Measurements from ENCODE around the gene RPN2.

The RPN2 gene

DNA sequence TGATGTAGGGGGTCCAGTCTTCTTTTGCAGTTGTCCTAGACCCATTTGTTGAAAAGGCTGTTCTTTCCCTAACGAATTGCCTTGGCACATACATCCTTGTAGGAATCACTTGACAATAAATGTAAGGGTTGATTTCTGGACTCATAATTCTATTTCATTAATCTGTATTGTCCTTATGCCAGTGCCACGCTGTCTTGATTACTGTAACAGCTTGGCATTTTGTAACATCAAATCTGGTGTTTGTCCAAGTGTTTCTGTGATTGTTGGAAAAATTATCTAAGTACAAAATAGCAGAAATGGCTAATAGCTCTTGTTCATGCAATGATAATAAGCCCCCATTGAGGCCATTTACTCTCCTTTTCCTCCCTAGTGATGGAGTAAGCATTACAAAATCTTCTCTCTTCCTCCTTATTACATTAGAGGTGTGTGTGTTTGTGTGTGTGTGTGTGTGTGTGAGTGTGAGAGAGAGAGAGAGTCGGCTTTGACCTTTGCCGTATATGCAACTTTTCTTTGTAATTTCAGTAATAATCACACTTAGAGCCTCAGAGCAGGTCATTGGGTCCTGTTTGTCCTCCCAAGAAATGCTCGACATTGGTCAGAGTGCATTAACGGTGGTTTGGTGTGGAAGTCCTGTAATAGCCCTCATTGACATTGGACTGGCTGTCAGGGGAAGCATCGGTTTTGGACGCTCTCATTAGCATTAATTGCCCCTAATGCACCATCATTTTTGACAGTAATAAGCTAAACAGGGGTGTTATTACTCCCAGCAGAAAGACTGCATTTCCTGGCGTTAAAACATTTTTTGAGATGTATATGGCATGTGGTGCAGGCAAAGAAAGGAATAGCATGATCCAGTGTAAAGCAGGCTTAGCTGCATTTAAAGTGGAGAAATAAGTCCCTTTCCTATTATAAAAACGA is 40.9 kb downstream of the RPN2 start:
- DNase-seq, result no peak

- no peak for DNase-seq
Measured at GRCh38 chr20:37220731-37221130, 41.6 kb downstream of the RPN2 start.

DNA sequence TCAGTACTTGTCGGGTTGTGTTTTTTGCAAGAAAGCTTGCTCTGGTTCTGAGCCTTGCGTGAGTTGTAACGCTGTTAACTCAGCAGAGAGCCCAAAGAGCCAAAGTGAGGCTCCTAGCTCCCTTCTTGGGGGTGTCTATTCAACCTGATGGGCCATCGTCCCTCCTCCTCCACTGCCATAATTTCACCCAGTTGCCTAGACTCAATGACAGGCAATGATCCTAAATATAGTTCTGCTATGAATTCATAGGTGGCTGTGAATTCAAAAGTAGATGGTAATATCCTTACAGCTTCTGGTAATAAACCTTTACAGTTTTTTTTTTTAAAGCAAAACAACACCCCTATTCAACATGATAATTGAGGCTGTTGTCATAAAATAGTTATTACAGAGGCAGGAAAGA is 43.0 kb downstream of the RPN2 start:
- no peak for DNase-seq

DNA sequence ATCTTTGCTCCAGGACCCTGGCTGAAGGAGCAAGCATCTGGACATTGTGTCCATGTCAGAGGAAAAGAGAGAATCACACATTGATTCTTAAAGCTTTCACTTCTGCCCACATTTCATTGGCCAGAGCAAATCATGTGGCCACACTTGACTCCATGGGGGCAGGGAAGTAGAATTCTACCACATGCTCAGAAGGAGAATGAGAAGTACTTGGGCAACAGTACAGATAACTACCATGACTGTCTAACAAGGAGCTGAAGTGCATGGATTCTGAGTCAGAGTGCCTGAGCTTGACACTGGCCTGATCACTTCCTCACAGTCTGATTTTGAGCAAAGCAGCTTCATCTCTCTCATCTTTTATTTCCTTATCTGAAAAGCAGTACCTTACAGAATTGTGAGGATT is 43.9 kb downstream of the RPN2 start:
- no peak for DNase-seq

- DNase-seq, result no peak
Measured at GRCh38 chr20:37225146-37225545, 46.0 kb downstream of the RPN2 start.

GRCh38 chr20:37226889-37227288 is 47.8 kb downstream of the RPN2 start:
- no peak for DNase-seq

DNA sequence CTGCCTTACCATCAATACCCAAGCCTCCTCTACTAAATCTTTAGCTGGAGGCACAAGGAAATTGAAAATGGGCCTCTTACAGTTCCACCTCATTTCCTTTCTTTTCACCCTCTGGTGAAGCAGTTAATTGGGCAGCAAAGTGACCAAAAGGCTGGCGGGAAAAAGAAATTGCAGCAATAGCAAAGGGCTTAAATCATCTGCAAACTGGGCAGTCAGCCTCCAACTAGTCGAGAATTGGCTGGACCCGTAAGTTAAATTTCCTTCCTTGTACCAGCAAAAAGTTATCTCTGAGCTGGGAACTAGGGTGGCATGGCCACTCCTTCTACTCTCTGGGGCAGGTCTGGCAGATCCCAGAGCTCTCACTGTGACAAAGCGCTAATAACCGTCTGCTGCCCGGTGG is 49.0 kb downstream of the RPN2 start:
- no peak for DNase-seq

DNA sequence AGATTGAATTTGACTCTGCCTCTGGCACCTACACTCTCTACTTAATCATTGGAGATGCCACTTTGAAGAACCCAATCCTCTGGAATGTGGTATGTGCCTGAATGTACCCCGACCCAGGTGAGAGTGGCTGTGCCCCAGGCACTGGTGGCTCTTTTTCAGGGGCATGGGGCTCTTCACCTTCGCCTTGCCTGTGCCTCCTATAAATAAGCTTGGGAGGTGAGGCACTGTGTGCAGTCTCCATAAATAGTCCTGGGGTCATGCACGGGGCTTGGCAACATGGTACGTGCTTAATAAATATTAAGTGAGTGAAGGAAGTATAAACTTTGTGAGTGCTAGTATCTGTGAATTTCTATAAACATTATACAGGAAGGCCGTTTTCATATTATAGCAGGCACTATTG is 49.5 kb downstream of the RPN2 start:
- DNase-seq, result no peak

- no peak for DNase-seq
Measured at GRCh38 chr20:37229357-37229756, 50.2 kb downstream of the RPN2 start.

- no peak for DNase-seq
Measured at GRCh38 chr20:37230200-37230599, 51.1 kb downstream of the RPN2 start.

DNA sequence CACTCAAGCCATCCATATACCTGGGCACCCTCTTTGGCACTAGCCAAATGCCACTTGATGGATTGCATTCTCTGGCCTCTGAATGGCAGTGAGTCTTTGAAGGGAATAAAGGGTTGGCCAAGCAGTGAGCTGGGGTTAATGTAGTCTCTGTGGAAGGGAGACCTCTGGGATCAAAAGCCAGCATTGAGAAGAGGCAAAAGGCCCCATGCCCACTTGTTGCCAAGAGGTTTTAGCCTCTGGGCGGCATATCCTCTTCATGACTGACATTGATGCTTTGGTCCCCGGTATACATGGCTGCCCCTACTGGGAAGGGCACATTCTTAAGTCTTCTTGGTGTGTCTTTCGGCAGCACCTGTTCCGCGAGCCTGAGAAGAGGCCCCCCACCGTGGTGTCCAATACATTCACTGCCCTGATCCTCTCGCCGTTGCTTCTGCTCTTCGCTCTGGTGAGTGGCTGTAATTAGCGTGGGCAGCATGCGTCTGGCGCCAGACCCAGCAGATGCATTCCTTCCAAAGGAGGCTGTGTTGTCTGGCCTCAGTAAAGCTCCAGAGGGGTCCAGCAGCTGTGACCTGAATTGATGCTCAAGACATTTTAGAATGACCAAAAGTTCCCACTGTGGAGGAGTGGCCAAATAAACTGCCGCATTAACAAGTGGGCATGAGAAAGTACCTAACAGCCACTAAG is 53.0 kb downstream of the RPN2 start:
- DNase-seq, result no peak

DNA sequence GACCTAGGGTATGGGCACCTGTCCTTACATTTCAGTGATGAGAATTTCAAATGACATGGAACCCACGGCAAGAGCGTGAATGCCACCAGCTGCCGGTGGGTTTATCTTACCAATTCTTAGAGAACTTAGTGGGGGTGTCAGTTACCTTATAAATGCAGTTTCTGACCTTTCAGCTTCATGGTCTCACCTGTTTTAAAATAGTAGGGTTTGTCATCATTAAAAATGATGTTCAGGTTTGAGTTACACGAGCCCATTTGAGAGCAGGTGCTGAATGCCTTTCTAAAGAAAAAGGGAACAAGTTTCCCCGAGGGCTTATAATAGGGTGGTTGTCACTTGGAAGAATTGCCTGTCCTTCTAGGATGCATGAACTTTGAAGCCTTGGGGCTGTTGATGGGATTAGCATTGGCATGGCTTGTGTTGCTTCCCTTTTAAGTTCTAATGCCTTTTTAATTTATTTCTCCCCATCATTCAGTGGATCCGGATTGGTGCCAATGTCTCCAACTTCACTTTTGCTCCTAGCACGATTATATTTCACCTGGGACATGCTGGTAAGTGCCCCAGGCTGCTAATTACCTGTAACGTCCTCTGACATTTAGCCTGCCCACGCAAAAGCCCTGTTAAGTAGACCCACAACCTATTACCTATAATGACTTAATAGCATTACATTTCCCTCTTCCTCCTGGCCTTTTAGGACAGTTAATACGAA is 54.6 kb downstream of the RPN2 start:
- no peak for DNase-seq

DNA sequence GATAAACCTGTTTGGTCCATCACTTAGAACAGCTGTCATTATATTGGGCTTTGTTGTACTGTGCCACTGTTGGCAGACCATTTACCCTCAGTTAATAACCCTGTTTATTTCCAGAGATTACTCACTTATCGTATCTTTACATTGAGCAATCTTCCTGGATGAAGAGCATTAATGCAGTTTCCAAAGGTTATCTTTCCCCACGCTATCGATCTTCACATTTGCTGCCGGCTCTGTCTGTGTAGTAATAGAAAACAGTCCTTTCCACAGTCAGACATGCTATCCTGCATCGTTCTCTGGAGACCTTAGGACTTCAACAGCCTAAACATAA is 55.1 kb downstream of the RPN2 start:
- DNase-seq, result no peak

DNA sequence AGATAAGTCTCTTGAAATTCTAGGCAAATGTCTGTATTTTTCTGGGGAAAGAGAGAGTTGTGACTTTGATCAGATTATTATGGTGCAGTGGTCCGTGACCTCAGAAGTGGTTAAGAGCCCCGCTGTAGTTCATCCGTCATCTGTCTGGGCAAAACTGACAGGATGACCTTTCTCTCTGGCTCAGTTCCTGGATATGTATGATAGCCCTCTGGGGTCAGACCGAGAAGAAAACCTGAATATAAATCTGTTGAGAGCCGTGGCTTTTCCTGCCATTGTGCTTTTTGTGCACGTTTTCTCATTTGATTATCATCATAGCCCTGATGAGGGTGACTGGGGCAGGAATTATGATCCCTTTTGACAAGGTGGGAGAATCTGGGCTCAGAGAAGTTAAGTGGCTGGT is 55.9 kb downstream of the RPN2 start:
- no peak for DNase-seq

GRCh38 chr20:37236462-37236861 is 57.3 kb downstream of the RPN2 start:
- DNase-seq, result no peak

DNA sequence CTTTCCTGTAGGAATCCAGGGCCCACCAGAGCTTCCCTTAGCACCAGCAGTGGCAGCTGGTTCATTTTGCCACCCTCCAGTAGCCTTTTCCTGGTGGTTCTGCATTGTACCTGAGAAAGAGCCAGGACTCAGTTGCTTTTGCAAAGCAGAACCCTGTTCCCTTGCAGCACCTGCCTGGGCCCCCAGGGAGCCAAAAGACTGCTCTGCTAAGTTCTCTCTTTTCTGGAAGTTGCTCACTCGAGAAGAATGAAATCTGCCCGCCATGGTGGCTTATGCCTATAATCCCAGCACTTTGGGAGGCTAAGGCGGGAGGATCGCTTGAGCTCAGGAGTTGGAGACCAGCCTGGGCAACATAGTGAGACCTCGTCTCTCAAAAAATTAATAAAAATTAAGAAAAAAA is 58.5 kb downstream of the RPN2 start:
- DNase-seq, result no peak

DNA sequence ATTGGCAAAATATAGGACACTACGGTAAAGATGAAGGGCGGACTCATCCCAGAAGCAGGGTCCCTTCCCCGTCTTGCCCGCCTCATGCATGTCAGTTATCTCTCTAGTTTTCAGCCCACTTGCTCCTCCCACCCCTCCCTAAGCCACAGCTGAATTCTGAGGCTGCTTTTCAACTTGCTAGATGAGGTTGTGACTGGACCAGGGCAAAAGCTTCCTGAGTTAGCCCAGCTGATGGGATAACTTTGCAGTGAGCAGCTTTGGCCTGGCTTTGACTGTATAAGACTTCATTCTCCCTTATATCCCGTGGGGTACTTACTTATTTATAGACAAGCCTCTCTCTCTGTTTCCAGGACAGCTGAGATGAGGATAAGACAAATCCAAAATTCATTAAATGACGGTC is 59.3 kb downstream of the RPN2 start:
- no peak for DNase-seq

- no peak for DNase-seq
Measured at GRCh38 chr20:37238935-37239451, 59.9 kb downstream of the RPN2 start.

GRCh38 chr20:37240337-37241067 is 61.4 kb downstream of the RPN2 start:
- no peak for DNase-seq

DNA sequence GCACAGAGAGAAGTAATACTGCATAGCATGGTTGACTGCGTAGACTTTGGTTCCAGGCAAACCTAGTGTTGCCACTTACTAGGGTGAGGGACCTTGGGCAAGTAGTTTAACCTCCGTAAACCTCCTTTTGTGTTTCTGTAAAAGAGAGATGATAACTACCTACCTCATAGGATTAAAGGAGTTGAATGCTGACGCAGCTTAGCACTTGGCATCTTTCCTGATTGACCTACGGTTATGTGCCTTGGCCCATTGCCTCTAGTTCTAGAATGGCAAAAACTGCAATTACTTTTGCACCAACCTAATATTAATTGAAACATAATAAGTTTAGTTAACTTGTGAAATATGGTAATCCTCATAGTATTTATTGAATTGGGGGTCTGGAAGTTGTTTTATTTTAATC is 63.4 kb downstream of the RPN2 start:
- DNase-seq, result no peak

DNA sequence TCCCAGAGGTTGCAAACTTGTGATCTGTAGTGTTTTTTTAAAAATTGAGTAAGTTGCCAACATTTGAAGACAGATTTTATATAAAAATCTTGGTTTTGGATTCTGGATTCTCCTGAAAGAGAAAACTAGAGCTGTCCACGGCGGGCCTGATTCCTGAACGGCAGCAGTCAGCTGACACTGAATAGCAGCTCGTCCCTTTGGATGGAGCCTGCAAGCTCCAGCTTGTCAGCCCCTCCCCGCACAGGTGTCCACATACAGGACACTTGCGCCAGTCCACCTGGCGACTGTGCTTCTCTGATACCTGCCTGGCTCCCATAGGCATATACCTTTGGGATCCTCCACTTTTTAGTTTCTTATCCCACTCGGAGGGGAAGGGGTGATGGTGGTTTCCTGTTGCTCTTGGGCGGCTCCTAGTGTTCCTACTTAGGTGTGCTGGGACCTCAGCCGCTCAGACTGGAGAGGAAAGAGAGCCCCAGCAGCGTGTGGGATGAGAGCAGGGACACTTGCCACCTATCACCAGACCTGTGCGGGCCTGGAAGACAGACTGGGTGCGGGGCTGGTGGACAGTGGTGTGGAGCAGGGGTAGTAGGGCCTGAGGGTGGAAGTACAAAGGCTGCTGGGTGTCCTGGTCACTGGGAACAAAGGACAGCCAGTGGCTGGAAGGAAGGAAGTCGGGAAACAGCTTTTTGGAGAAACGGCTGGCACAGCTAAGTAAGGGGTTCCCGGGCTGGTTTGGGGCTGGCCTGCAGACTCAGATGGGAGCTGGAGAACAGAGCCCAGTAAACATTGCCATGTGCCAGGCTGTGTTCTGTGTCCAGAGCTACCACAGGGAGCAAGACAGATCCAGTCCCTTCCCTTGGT is 64.2 kb downstream of the RPN2 start:
- no peak for DNase-seq

- no peak for DNase-seq
Measured at GRCh38 chr20:37243937-37244571, 64.9 kb downstream of the RPN2 start.

All from NCI-H526 treated with DMSO at 0.1 percent for 48 hours (cell line).